Heart right ventricle (tissue), 16 donors: ENCODE measurements around the gene FOXD1. TPM values are rescaled to one million over a fixed set of nuclear protein-coding genes. Genes with fewer than 3 reads are reported as not detected.
A peak's percentile ranks its signal among the peaks of the same experiment; 100 is the strongest.

Experiments used
- ATAC-seq, 8 donors: fragments of 200-7000 bp; cut with Tn5 transposase; one replicate each; pipeline ENCODE4 v1.9.1; 2020; ENCODE audit warnings: mild to moderate bottlenecking in 8 of 8, moderate library complexity in 8 of 8, moderate number of reproducible peaks in 1 of 8
- DNase-seq, 2 donors: peaks; one replicate each; pipeline ENCODE4 v3.0.0-alpha.2; 2020
- H3K27ac ChIP-seq, 10 donors: fragments of 200-600 bp; sonication (generic) in 2 of 10; one replicate each; pipeline versions ENCODE4 v1.5.0 to v1.8.0; 2020 to 2022; ENCODE audit warnings: mild to moderate bottlenecking in 3 of 10
- H3K27me3 ChIP-seq, 7 donors: fragments of 200-600 bp; one replicate each; pipeline ENCODE4 v1.8.0; 2021 to 2022; ENCODE audit warnings: mild to moderate bottlenecking in 2 of 7
- H3K36me3 ChIP-seq, 9 donors: fragments of 200-600 bp; sonication (generic) in 1 of 9; one replicate each; pipeline versions ENCODE4 v1.5.0 to v1.8.0; 2020 to 2022; ENCODE audit warnings: mild to moderate bottlenecking in 2 of 9
- H3K4me1 ChIP-seq, 9 donors: fragments of 200-600 bp; sonication (generic) in 1 of 9; one replicate each; pipeline versions ENCODE4 v1.5.0 to v1.8.0; 2020 to 2022; ENCODE audit warnings: mild to moderate bottlenecking in 4 of 9
- H3K4me3 ChIP-seq, 10 donors: fragments of 200-600 bp; sonication (generic) in 2 of 10; one replicate each; pipeline versions ENCODE4 v1.5.0 to v1.8.0; 2020 to 2022; ENCODE audit warnings: mild to moderate bottlenecking in 7 of 10, moderate library complexity in 2 of 10
- H3K9me3 ChIP-seq, 11 donors: fragments of 200-600 bp in 10 of 11; sonication (generic) in 2 of 11; one replicate each; pipeline versions ENCODE4 v1.5.0 to v1.8.0; 2013 to 2022; ENCODE audit warnings: mild to moderate bottlenecking in 2 of 11, control low read depth in 1 of 11, moderate library complexity in 1 of 11
- WGBS, 2 donors: extraction: QIAGEN DNeasy Blood & Tissue Kit; methylation state at CpG; one replicate each; pipeline ENCODE4 v1.1.7; 2013; ENCODE audit warnings: inconsistent platforms in 1 of 2; 5-methylcytosine and 5-hydroxymethylcytosine counted together
- intact Hi-C, 10 donors: fragments of 100-400 bp; cut with DNase I; formaldehyde crosslinking; loops; one replicate each; pipeline versions ENCODE4 v1.11.1 to v1.14.2; 2022
- polyA plus RNA-seq, 2 donors: library from polyadenylated mRNA; stranded (reverse); fragments of 200-250 nt; gene quantifications; one replicate each; pipeline ENCODE4 v1.2.3, GENCODE V29; 2013
- total RNA-seq, 10 donors: library from RNA; stranded (reverse); fragmentation: NEBNext Ultra II Directional in 3 of 10; extraction: Animal tissue kit (Norgen Biotek cat#: 25700) in 3 of 10; gene quantifications; one replicate each; pipeline versions ENCODE4 v1.2.1 to v1.2.4, GENCODE V29; 2021 to 2023
- TF ChIP-seq, protein P1 (sequence below), 9 donors: fragments of 200-600 bp; sonication (generic) in 2 of 9; IDR thresholded peaks; one replicate each; pipeline versions ENCODE4 v1.5.0 to v1.8.0; 2021 to 2022; ENCODE audit warnings: antibody characterized with exemption in 9 of 9, mild to moderate bottlenecking in 5 of 9, moderate library complexity in 1 of 9
- donor health status: Arrhythmogenic right ventricular cardiomyopathy.
- donor health status: ischemic (EF 13 %, LVEDD 7.1; RV severe dilation, severe dysfunction).
- donor health status: healthy with polysubstance abuse.
- donor health status: DM: no; HTN: yes; CAD: no.
- donor health status: DM: no; HTN: no; CAD: no.
- donor health status: ischemic (EF 25% LVEDD 6.9; RV normal size, moderate dysfunction).
- donor health status: ischemic (EF 25% LVEDD 5.7; RV mildly dilated, moderate dysfunction).
- donor health status: healthy.
- donor health status: DM: yes; HTN: yes; CAD: no.
- donor health status: Ischemic cardiomyopathy.
- donor health status: ischemic (EF 35%, LVEDD 5.7; RV mildly dilated, moderate dysfunction).
- donor health status: nonischemic (EF 11% LVEDD 7.7; RV severe dilation, severe dysfunction).
- donor health status: DM: yes; HTN: yes; CAD: no.
- donor health status: PGD.
- donor health status: ischemic (EF 29% LVEDD 5.4; RV normal size, mild dysfunction).
- donor health status: nonischemic (EF 23%, LVEDD 6.1; RV moderate dilation, normal function).

Gene FOXD1
- total and polyA plus RNA-seq, 12 donors = 0.07 to 0.15 (median 0.12) TPM; not detected in 7

DNA sequence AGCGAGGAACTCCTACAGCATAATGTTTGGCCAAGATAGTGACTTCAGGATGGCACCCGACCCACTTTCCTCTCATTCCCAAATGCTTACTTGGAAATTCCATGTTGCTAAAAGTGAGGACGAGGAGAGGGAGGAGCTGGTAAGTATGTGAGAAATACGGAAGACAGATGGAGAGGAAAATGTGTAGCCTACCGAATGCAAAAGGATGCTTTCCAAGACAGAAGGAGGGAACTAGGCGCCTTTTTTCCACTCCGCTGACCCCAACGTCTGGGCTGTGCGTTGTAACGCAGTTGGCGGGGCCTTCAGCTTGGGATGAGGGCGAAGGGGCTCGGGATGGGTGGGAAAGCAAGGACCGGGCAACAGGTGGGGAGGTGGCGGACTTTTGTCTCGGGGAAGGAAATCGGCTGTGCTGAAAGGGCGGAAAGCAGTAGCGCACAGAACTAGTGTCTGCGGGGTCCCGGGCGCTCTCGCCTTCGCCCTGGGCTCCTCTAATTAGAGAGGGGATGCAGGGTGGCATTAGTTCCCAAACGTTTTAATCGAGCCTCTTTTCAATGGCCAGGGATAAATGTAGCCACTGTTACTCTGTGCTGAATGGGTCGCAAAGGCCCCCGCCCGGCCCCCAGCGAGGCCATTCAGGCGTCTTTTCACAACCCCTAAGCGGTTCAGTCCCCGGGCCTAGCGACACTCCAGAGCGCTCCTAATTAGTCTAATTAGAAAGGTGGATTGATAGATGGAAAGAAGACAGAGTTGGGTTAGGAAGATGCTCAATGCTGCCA, 12.6 kb downstream of the FOXD1 start:
- Histone ChIP-seq H3K27ac (no peak overlapping the region), H3K4me1 (peaks cover 0 to 19% (median 14%) of the 10 kb centered on the region in 9 donors), H3K4me3 (peak overlapping the region in 2 of 10 donors; percentile 8 to 13), H3K9me3 (no peaks in the 10 kb centered on the region), H3K27me3 (peaks cover 34 to 100% (median 98%) of the 10 kb centered on the region in 7 donors), H3K36me3 (no peaks in the 10 kb centered on the region)
- intact Hi-C loops = loop anchor here in 2 of 10 donors (5.0 to 10.0 kb wide), 2 partner anchors 131 to 349 kb away; no protein-coding TSS in a partner anchor
- TF ChIP-seq, protein P1, sequence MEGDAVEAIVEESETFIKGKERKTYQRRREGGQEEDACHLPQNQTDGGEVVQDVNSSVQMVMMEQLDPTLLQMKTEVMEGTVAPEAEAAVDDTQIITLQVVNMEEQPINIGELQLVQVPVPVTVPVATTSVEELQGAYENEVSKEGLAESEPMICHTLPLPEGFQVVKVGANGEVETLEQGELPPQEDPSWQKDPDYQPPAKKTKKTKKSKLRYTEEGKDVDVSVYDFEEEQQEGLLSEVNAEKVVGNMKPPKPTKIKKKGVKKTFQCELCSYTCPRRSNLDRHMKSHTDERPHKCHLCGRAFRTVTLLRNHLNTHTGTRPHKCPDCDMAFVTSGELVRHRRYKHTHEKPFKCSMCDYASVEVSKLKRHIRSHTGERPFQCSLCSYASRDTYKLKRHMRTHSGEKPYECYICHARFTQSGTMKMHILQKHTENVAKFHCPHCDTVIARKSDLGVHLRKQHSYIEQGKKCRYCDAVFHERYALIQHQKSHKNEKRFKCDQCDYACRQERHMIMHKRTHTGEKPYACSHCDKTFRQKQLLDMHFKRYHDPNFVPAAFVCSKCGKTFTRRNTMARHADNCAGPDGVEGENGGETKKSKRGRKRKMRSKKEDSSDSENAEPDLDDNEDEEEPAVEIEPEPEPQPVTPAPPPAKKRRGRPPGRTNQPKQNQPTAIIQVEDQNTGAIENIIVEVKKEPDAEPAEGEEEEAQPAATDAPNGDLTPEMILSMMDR (IDR thresholded peaks at IDR 0.05) = no peak
- ATAC-seq (no peak), DNase-seq (no peak)
- 9 to 13% methylated on average over 35 of the region's 35 CpGs for WGBS, 2 donors

DNA sequence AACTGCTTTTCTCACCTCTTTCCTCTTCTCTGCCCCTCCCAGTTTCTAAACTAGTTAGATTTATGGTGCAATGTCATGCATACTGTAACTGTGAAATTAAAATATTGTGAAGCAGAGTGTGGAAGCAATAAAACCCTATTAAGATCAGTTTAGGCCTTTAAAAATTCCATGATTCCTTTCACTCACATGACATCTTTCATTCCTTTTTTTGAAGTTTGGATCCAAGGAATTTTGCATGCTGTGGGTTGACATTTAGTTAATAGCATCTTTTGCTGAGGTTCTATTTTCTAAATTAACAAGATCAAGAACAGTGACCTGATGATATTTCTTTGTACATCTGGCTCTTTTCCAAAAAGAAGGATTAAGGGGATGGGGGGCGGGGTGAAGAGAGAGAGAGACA, 13.7 kb downstream of the FOXD1 start:
- DNase-seq = no peak
- Histone ChIP-seq H3K9me3 (no peaks in the 10 kb centered on the region), H3K4me1 (peaks cover 0 to 19% (median 14%) of the 10 kb centered on the region in 9 donors), H3K27ac (no peak overlapping the region), H3K36me3 (no peaks in the 10 kb centered on the region), H3K27me3 (peaks cover 25 to 100% (median 98%) of the 10 kb centered on the region in 7 donors), H3K4me3 (no peak overlapping the region)
- ATAC-seq = no peak
- intact Hi-C loops = loop anchor here in 2 of 10 donors (5.0 to 10.0 kb wide), 2 partner anchors 130 to 348 kb away; no protein-coding TSS in a partner anchor
- TF ChIP-seq, protein P1 (IDR thresholded peaks at IDR 0.05) = no peak
- WGBS, 2 donors = 45 to 69% methylated on average over 1 of the region's 1 CpG

DNA sequence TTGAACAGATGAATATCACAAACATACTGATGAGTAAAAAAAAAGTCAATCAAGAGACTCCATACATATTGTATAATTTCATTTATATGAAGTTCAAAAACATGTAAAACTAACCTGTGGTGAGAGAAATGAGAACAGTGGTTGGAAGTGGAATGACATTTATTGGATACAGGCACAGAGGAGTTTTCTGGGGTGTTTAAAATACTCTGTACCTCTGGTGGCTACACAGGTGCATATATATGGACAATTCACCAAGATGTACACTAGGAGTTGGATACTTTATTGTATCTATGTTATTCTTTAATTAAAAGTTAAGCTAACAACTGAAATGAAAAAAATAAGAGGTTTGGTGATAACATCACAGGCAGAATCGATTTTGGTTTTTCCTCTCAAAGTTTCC, 14.1 kb downstream of the FOXD1 start:
- TF ChIP-seq, protein P1 (IDR thresholded peaks at IDR 0.05) = no peak
- no peaks in the 10 kb centered on the region for H3K36me3 ChIP-seq
- H3K27me3 ChIP-seq = peaks cover 25 to 100% (median 99%) of the 10 kb centered on the region in 7 donors
- no peaks in the 10 kb centered on the region for H3K9me3 ChIP-seq
- no peak overlapping the region for H3K27ac ChIP-seq
- DNase-seq = no peak
- 12 to 37% methylated on average over 1 of the region's 1 CpG for WGBS, 2 donors
- ATAC-seq = no peak
- intact Hi-C loops = loop anchor here in 1 of 10 donors (10.0 kb wide), 1 partner anchor 130 kb away; no protein-coding TSS in a partner anchor
- H3K4me3 ChIP-seq = no peak overlapping the region
- peaks cover 0 to 19% (median 14%) of the 10 kb centered on the region in 9 donors for H3K4me1 ChIP-seq

DNA sequence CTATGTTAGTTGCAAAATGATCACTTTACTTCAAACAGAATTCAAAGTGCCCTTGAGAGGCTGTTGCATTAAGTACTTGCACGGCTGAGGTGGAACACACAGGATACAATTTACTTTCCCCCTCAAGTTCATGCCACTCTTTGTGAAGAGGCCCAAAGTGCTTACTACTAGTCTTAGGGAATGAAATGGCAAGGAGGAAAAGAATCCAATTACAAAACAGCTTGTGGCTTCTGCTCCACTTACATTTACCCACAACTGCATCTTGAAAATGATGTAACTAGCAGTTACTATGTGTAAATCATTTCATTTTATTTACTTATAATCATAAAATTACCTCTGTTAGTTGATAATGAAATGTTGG, 14.6 kb downstream of the FOXD1 start:
- 31 to 33% methylated on average over 1 of the region's 1 CpG for WGBS, 2 donors
- intact Hi-C loops = loop anchor here in 1 of 10 donors (10.0 kb wide), 1 partner anchor 129 kb away; no protein-coding TSS in a partner anchor
- TF ChIP-seq, protein P1 (IDR thresholded peaks at IDR 0.05) = no peak
- Histone ChIP-seq H3K9me3 (no peaks in the 10 kb centered on the region), H3K27ac (no peak overlapping the region), H3K4me3 (no peak overlapping the region), H3K27me3 (peaks cover 21 to 100% (median 99%) of the 10 kb centered on the region in 7 donors), H3K36me3 (no peaks in the 10 kb centered on the region), H3K4me1 (peaks cover 0 to 19% (median 14%) of the 10 kb centered on the region in 9 donors)
- DNase-seq (no peak), ATAC-seq (no peak)
